Daoy (cell line): Measurements from ENCODE around the gene DDT. TPM values are rescaled to one million over a fixed set of nuclear protein-coding genes. Genes with fewer than 3 reads are reported as not detected.
"Not testable (repeated sequence)": the region's sequence is repeated elsewhere in the genome, so short reads cannot be mapped to it uniquely, and the experiment has no call there.

Source experiments
- DNase-seq: peaks from one replicate; pipeline ENCODE4 v3.0.0-alpha.2; 2015; ENCODE audit warnings: low read depth
- total RNA-seq: library from RNA; depleted of rRNA; stranded (reverse); fragments of >200 nt; shearing (Covaris generic); gene quantifications from 2 replicates; pipeline ENCODE4 v1.2.3, GENCODE V29; 2014; rRNA removed

DDT gene
- total RNA-seq, 1 experiment from 2014 or later: 113 TPM

DNA sequence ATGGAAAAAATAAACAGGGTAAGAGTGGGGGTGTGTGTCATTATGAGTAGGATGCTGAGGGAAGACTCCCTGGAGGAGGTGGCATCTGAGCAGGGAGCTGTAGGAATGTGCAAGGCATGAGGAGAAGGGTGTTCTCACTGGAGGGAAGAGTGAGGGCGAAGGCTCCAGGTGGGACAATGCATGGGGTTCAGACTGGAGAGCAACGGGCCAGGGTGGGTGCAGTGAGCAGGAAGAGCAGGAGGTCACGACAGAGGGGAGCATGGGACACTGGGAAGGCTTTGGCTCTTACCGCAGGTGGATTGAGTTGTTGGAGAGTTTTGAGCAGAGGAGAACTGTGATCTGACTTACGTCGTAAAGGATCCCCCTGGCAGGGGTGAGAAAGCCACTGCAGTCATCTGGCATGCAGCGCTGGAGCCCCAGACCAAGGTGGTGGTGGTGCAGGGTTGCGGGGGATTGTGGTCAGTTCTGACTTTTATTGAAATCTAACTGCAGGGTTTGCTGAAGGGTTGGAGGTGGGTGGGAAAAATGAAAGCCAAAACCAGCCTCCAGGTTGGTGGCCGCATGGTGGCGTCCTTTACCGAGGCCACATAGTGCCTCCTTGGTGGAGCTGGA, 21.3 kb downstream of the DDT start:
- DNase-seq: not testable (repeated sequence)

DNA sequence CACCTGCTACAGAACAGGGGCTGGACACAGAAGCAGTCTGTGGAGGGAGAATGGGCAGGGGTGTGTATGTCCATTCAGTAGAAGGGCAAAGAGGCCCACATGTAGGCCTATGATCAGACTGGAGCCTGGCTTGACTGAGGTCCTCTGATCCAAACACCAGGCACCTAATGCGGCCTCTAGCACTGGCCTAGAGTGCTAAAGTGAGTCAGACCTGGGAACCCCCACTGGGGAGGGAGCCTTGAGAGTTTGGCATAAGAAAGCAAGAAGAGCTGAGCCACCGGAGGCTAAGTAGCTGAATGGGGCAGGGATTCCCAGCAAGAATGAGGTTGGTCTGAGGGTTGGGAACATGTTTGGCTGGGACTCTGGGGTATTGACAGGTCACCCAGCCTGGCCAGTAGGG, 22.9 kb downstream of the DDT start:
- peak; percentile 34 for DNase-seq

DNA sequence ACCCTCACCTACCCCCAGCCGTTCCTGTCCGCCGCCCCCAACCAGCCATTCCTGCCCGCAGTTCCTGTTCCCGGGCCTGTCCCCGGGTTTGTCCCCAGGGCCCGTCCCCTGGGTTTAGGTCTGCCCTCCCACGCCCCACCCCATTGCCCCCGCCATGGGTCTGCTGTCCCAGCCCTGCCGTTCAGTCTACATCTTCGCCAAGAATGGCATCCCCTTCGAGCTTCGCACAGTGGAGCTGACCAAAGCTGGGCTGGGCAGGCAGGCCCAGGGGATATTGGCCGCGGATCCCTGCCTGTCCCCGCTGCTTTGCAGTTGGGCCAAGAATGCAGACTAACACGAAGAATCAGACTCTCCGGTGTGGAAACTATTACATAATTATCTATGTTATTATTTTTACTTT, 24.5 kb downstream of the DDT start:
- DNase-seq: not testable (repeated sequence)

DNA sequence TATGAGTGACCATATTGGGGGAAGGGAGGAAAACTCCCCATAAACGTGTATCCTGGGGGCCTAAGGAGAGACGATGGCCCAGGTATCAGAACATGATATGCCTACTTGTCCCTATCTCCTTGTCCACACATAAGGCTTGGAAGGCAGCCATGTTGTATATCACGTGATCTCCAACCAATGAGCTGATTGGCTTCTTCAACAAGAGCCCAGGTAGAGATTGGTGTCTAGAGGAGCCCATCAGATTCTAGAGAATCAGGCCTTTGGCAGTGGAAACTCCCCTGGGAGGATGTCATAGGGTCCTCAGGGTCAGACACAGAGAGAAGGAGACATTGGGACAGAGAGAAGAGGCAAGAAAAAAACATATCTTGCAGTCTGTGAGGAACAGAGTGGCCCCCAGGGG, 26.9 kb downstream of the DDT start:
- not testable (repeated sequence) for DNase-seq

DNA sequence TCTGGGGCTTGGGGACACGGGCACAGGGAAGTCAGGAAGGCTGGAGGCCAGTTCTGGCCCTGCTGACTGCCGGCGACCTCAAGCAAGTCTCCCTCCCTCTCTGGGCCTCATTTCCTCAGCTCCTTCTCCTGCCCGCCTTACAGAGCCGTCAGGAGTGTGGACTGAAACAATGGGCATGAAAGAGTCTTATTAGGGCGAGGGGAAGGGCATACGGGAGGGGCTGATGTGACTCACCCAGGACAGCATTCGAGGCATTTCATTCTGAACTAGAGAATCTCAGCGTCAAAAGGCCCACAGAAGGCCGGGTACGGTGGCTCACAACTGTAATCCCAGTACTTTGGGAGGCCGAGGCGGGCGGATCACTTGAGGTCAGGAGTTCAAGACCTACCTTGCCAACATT, 34.1 kb downstream of the DDT start:
- DNase-seq: not testable (repeated sequence)

DNA sequence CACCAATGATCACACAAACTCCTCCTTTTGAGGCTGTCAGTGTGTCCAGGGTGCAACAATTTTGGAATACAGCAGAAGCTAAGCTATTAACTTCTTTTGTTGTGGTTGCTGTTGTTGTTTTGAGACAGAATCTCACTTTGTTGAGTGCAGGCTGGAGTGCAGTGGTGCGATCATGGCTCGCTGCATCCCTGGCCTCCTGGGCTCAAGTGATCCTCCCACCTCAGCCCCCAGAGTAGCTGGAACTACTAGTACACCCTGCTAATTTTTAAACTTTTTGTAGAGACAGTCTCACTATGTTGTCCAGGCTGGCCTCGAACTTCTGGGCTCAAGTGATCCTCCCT, 35.3 kb downstream of the DDT start:
- DNase-seq: no peak

DNA sequence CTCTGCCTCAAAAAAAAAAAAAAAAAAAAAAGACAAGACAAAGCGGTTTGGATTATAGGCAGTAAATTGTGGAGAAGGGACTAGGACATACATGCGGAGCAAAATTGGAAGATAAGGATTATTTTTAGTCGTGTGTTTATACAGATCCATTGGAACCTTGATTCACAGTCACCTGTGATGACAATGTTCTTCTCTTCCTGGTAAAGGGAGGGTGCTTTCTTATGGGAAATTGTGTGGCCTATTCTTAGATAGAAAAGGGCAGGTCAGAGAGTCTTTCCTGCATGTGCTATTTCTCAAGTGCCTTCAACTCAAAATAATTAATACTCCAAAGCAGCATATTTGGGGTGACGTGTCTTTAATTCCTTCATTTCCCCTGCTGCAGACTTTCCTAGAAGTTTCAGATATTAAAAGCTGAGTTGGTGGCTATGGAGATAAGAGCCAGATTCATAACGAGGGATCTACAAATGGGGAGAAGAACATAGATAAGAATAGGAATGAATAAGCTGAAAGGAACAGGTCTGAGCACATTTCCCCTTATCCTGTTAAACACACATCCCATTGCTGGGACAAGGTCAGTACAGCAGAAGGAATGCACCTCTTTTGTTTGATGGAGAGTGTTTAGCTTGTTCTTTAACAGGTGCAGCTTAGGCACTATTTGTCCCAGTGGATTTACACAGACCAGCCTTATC, 35.8 kb downstream of the DDT start:
- no peak for DNase-seq

DNA sequence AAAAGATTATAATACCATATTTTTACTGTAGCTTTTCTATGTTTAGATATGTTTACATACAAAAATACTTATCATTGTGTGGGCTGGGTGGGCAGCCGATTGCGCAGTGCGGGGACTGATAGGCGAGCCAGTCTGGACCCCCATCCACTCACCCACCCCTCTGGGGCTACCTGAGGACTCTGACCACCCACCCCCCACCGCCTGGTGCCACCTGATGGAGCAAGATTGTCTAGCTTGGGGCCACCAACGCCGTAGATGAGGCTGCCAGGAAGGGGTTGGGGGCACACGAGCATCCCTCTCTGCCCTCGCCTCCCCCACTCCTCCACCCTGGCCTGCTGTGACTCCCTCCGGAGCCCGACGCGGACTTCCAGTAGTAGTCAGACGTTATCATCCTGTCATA, 47.7 kb downstream of the DDT start:
- no peak for DNase-seq

DNA sequence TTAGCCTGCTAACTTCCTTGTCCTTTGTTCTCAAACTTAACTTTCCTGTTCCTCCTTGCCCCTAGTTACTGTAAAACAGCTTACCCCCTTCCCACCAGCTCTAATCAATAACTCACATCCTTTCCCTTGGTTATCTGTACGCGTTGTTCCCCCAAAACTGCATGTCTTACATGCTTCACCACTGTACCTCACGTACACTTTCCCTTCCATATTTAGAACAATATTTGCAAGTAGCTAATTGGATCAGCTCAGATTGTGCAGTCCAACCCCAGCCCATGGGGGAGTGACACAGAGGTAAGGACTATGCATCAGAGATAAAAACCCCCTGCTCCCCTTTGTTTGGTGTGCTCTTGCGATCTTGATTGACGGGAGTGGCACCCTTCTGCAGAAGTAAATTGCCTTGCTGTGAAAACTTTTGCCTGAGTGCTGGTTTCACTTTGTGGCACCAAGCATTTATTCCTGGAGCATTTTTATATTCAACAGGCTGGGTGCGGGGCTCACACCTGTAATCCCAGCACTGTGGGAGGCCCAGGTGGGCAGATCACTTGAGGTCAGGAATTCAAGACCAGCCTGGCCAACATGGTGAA, 49.1 kb downstream of the DDT start:
- no peak for DNase-seq

DNA sequence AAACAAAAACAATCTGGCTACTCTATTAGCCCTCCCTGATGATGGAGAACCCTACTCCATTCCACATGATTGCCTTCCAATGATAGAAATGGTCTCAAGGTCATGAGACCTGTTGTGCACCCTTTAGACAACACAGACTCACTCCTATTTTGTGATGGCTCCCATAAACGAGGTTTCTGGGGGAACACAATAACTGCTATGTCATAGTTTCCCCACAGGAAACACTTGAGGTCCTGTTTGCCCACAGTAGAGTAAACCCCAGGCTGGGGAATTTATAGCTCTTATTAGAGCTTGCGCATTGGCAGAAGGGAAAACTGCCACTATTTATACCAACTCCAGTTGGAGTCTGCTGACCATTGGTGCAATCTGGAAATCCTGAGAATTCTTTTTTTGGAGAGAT, 51.3 kb downstream of the DDT start:
- no peak for DNase-seq

DNA sequence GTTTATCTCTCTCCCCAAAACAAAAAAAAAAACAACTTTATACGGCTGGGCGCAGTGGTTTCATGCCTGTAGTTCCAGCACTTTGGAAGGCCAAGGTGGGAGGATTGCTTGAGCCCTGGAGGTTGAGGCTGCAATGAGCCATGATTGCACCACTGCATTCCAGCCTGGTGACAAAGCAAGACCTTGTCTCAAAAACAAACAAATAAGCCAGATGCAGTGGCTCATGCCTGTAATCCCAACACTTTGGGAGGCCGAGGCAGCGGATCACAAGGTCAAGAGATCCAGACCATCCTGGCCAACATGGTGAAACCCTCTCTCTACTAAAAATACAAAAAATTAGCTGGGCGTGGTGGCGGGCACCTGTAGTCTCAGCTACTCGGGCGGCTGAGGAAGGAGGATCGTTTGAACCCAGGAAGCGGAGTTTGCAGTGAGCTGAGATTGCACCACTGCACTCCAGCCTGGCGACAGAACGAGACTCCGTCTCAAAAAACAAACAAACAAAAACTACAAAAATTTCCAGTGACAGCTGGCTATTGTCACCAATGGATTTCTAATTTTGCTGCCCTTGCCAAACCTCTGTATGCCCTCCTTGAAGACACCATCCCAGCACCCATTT, 52.5 kb downstream of the DDT start:
- peak; percentile 39 for DNase-seq

Other genes starting within 250 kb of the DDT start
- gene ZNF70, start 223.3 kb downstream of the DDT start, total RNA-seq: 2.1 and 3.1 TPM in 2 replicates
- gene VPREB3, start 220.0 kb downstream of the DDT start, total RNA-seq: not detected in 2 replicates
- not detected in 2 replicates for gene C22orf15, start 211.5 kb downstream of the DDT start, total RNA-seq
- 3.5 and 31.6 TPM in 2 replicates for gene CHCHD10, start 206.5 kb downstream of the DDT start, total RNA-seq
- 0.34 and 4.2 TPM in 2 replicates for gene MMP11, start 201.6 kb downstream of the DDT start, total RNA-seq
- 125 and 144 TPM in 2 replicates for gene SMARCB1, start 187.5 kb downstream of the DDT start, total RNA-seq
- gene DERL3, start 135.4 kb downstream of the DDT start, total RNA-seq: 0.24 and 0.57 TPM in 2 replicates
- gene SLC2A11, start 116.6 kb downstream of the DDT start, total RNA-seq: 6.0 and 7.4 TPM in 2 replicates
- gene MIF, start 80.1 kb downstream of the DDT start, total RNA-seq: 224 and 296 TPM in 2 replicates
- 0.68 and 0.91 TPM in 2 replicates for gene GSTT2B, start 13.2 kb downstream of the DDT start, total RNA-seq
- 0.11 and 1.1 TPM in 2 replicates for gene DDTL, start 7.6 kb downstream of the DDT start, total RNA-seq
- not detected in 2 replicates for gene GSTT2, start 5.7 kb upstream of the DDT start, total RNA-seq
- not detected in 2 replicates for gene GSTT4, start 31.0 kb upstream of the DDT start, total RNA-seq
- 21.2 and 28.2 TPM in 2 replicates for gene CABIN1, start 36.9 kb upstream of the DDT start, total RNA-seq
- gene SUSD2, start 207.0 kb upstream of the DDT start, total RNA-seq: 0.29 TPM in 1 of 2 replicates, not detected in the other